ENCODE results near the gene RPTOR.

Gene RPTOR

GRCh38 chr17:80960797-80961452 lies 416.3 kb downstream of the RPTOR start:
- in situ Hi-C loops (cut with HindIII; ENCODE audit: low sequenced_read_pairs): loop anchor here (25.0 kb wide), 1 partner anchor 524 kb away; no protein-coding TSS in a partner anchor
- H3K4me3 ChIP-seq (ENCODE audit: low read depth, low read length): no peak overlapping the region
- no peak for TF ChIP-seq CTCF (IDR thresholded peaks at IDR 0.05; ENCODE audit: low read depth, low read length, missing control alignments)
- DNase-seq (ENCODE audit: low read depth): no peak

- peak; percentile 4 for TF ChIP-seq CTCF (IDR thresholded peaks at IDR 0.05; ENCODE audit: low read depth, low read length, missing control alignments)
- no peak for DNase-seq (ENCODE audit: low read depth)
- no peak overlapping the region for H3K4me3 ChIP-seq (ENCODE audit: low read depth, low read length)
- in situ Hi-C loops (cut with HindIII; ENCODE audit: low sequenced_read_pairs): loop anchor here (25.0 kb wide), 1 partner anchor 524 kb away; no protein-coding TSS in a partner anchor
Measured at GRCh38 chr17:80961541-80962330, 417.1 kb downstream of the RPTOR start.

GRCh38 chr17:80962356-80963329 lies 418.0 kb downstream of the RPTOR start:
- in situ Hi-C loops (cut with HindIII; ENCODE audit: low sequenced_read_pairs): loop anchor here (25.0 kb wide), 1 partner anchor 525 kb away; no protein-coding TSS in a partner anchor
- TF ChIP-seq CTCF (IDR thresholded peaks at IDR 0.05; ENCODE audit: low read depth, low read length, missing control alignments): no peak
- no peak for DNase-seq (ENCODE audit: low read depth)
- H3K4me3 ChIP-seq (ENCODE audit: low read depth, low read length): no peak overlapping the region

- no peak for DNase-seq (ENCODE audit: low read depth)
- H3K4me3 ChIP-seq (ENCODE audit: low read depth, low read length): no peak overlapping the region
- TF ChIP-seq CTCF (IDR thresholded peaks at IDR 0.05; ENCODE audit: low read depth, low read length, missing control alignments): no peak
- in situ Hi-C loops (cut with HindIII; ENCODE audit: low sequenced_read_pairs): loop anchor here (25.0 kb wide), 1 partner anchor 527 kb away; no protein-coding TSS in a partner anchor
Measured at GRCh38 chr17:80963812-80964543, 419.3 kb downstream of the RPTOR start.

GRCh38 chr17:80964544-80964856 lies 419.9 kb downstream of the RPTOR start:
- in situ Hi-C loops (cut with HindIII; ENCODE audit: low sequenced_read_pairs): loop anchor here (25.0 kb wide), 1 partner anchor 527 kb away; no protein-coding TSS in a partner anchor
- TF ChIP-seq CTCF (IDR thresholded peaks at IDR 0.05; ENCODE audit: low read depth, low read length, missing control alignments): no peak
- H3K4me3 ChIP-seq (ENCODE audit: low read depth, low read length): no peak overlapping the region
- DNase-seq (ENCODE audit: low read depth): no peak
